H1 (cell line): ENCODE measurements around the gene TCERG1L.

Experiments
- BRCA1 ChIP-seq: IDR thresholded peaks from 2 replicates; pipeline ENCODE4 v1.6.1; 2012; ENCODE audit warnings: low read depth, low read length, improper control_type of control experiment
- CTCF ChIP-seq, 3 experiments: IDR thresholded peaks; 1 replicate in 2 of 3; 2 replicates in 1 of 3; pipeline versions ENCODE4 v1.5.1 to v1.6.1; 2011; ENCODE audit warnings: low read length in 3 of 3, mild to moderate bottlenecking in 3 of 3, inconsistent platforms in 2 of 3, low read depth in 1 of 3, moderate library complexity in 1 of 3; ENCODE audit not compliant: insufficient read depth in 1 of 3; ENCODE audit errors: control extremely low read depth in 1 of 3
- MAFK ChIP-seq: IDR thresholded peaks from 2 replicates; pipeline ENCODE4 v1.6.1; 2012; ENCODE audit warnings: low read depth, mild to moderate bottlenecking, improper control_type of control experiment, low read length
- POLR2AphosphoS5 ChIP-seq: IDR thresholded peaks from 2 replicates; pipeline ENCODE4 v1.6.1; 2011; ENCODE audit warnings: low read depth, low read length

- TF ChIP-seq MAFK (no peak), BRCA1 (no peak), CTCF (IDR thresholded peaks at IDR 0.05; ENCODE audit: control extremely low read depth in 1 of 3, insufficient read depth in 1 of 3, low read depth in 1 of 3, low read length in 3 of 3) (no peak), POLR2AphosphoS5 (no peak)
Measured at GRCh38 chr10:131126321-131127137, 185.0 kb downstream of the TCERG1L start.
